Measurements from ENCODE around the gene FAM221B. TPM values are rescaled to one million over a fixed set of nuclear protein-coding genes. Genes with fewer than 3 reads are reported as not detected.

Gene FAM221B
- total RNA-seq, 4 donors from 2014 or later: not detected

GRCh38 chr9:35771534-35771933 lies 57.0 kb downstream of the FAM221B start:
- ATAC-seq (ENCODE audit: low FRiP score) (no peak), DNase-seq (ENCODE audit: low spot score) (no peak)
- no peak for TF ChIP-seq CTCF (IDR thresholded peaks at IDR 0.05)

DNA sequence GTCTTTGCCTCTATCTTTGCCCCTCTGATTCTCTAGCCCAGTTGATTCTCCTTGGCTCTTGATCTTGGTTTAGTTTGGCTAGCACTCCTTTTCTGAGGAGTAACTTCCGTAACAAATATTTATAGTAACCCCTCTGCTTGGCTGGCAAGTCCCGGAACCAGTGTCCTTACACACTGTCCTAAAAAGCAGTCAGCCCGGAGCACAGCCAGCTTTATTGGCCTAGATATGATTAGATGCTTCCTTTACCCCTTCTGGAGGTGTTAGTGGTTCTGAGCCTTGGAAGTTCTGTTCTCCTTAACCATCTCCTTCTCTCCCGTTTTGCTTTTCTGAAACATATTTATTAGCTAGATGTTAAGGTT lies 57.5 kb downstream of the FAM221B start:
- no peak for DNase-seq (ENCODE audit: low spot score)

DNA sequence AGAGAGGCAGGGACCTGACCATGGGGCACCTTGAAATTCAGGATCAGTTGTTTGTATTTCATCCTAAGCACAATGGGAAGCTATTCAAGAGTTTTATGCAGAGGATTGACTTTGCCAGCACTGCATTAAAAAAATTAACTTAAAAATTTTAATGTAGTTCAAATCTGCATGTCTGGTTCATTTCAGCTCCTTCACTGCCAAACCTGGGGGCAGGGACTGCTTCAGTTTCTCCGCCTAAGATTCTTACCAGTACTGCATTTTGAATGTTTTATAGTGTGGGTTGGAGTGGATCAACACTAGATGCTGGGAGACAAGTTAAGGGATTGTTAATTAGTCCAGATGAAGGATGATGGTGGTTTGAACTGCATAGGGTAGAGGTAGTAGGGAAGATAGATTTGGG lies 58.8 kb downstream of the FAM221B start:
- no peak for DNase-seq (ENCODE audit: low spot score)
- no peak for TF ChIP-seq CTCF (IDR thresholded peaks at IDR 0.05)
- ATAC-seq (ENCODE audit: low FRiP score): no peak

More for the DNA sequence above, 57.5 kb downstream of the FAM221B start:
- TF ChIP-seq CTCF (IDR thresholded peaks at IDR 0.05): no peak
- ATAC-seq (ENCODE audit: low FRiP score): peak; percentile 65

DNA sequence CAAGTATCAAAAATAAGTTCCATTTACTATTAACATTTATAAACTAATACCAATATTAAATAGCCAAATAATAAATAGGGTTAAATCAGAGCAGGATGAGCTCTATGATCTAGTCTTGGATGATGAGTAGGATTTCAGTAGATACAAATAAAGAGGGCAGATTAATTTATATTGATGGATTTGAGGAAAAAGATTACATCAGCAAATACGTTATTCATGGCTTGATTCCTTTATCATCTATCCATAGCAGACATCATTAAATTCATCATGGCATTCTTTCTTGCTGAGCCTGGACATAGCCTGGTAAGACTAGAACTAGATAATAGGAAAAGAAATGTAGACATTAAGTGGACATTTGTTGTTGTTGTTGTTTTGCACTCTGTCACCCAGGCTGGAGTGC lies 61.1 kb downstream of the FAM221B start:
- ATAC-seq (ENCODE audit: low FRiP score) (no peak), DNase-seq (ENCODE audit: low spot score) (no peak)
- TF ChIP-seq CTCF (IDR thresholded peaks at IDR 0.05): no peak

DNA sequence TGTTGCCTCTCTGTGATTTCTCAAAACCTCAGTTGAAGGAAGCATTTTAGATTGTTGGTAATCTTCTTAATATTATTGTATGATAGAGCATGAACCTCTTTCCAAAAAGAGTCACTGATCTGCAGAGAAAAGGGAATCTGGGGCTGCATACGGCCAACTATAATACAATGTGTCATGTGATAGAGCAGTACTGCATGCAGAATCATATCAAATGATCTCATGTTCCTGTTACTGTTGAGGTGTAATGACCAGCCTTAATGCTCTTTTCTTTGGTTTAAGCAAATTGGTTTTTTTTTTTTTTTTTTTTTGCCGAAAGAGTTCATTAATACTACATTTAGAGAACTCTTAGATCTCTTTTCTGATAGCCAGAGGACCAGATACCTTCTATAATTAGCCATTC lies 61.5 kb downstream of the FAM221B start:
- no peak for DNase-seq (ENCODE audit: low spot score)
- no peak for ATAC-seq (ENCODE audit: low FRiP score)
- no peak for TF ChIP-seq CTCF (IDR thresholded peaks at IDR 0.05)

Small RNA genes lying within 50 kb of the gene (small RNA-seq; reads per million reads assigned to genes)
- not detected for gene HINT2

Other genes with a start within 250 kb of the FAM221B start
- gene TESK1, start 223.5 kb downstream of the FAM221B start, total RNA-seq: 10 to 100 TPM; 29.6 to 53.0 (median 36.5) TPM
- 10 to 100 TPM in 1 of 4 donors, 1 to 10 TPM in 3; 1.6 to 15.5 (median 4.9) TPM for gene CD72, start 210.3 kb downstream of the FAM221B start, total RNA-seq
- gene SIT1, start 177.8 kb downstream of the FAM221B start, total RNA-seq: 1 to 10 TPM in 3 of 4 donors, under 1 TPM in 1; 0.74 to 5.2 (median 1.1) TPM
- 1,000 to 10,000 TPM in 3 of 4 donors, 100 to 1,000 TPM in 1; 841 to 3,200 (median 2,180) TPM for gene RMRP, start 170.7 kb downstream of the FAM221B start, total RNA-seq
- gene CCDC107, start 170.4 kb downstream of the FAM221B start, total RNA-seq: 100 to 1,000 TPM in 1 of 4 donors, 10 to 100 TPM in 3; 35.8 to 108 (median 52.5) TPM
- 1 to 10 TPM in 1 of 4 donors, under 1 TPM in 2, not detected in 1; 0.36 to 2.8 (median 0.65) TPM for gene ARHGEF39, start 163.5 kb downstream of the FAM221B start, total RNA-seq
- 10 to 100 TPM in 1 of 4 donors, 1 to 10 TPM in 1, under 1 TPM in 1, not detected in 1; 0.82 to 35.4 (median 2.0) TPM for gene CA9, start 154.8 kb downstream of the FAM221B start, total RNA-seq
- gene TPM2, start 138.8 kb downstream of the FAM221B start, total RNA-seq: 100 to 1,000 TPM; 150 to 301 (median 237) TPM
- gene TLN1, start 96.5 kb downstream of the FAM221B start, total RNA-seq: 100 to 1,000 TPM; 301 to 553 (median 412) TPM
- 10 to 100 TPM; 43.2 to 48.3 (median 45.8) TPM for gene CREB3, start 96.1 kb downstream of the FAM221B start, total RNA-seq
- gene GBA2, start 79.5 kb downstream of the FAM221B start, total RNA-seq: 10 to 100 TPM; 33.7 to 94.7 (median 57.9) TPM
- 10 to 100 TPM; 12.7 to 19.2 (median 17.5) TPM for gene RGP1, start 79.4 kb downstream of the FAM221B start, total RNA-seq
- gene MSMP, start 74.5 kb downstream of the FAM221B start, total RNA-seq: not detected
- 10 to 100 TPM; 13.7 to 28.2 (median 24.3) TPM for gene NPR2, start 37.1 kb downstream of the FAM221B start, total RNA-seq
- gene SPAG8, start 16.5 kb downstream of the FAM221B start, total RNA-seq: 1 to 10 TPM in 2 of 4 donors, under 1 TPM in 1, not detected in 1; 0.65 to 2.8 (median 2.0) TPM
- gene HINT2, start 13.7 kb downstream of the FAM221B start, total RNA-seq: 10 to 100 TPM; 19.8 to 49.7 (median 40.6) TPM
- 10 to 100 TPM in 1 of 4 donors, 1 to 10 TPM in 3; 2.7 to 13.2 (median 4.6) TPM for gene TMEM8B, start 496 bp upstream of the FAM221B start, total RNA-seq
- not detected for gene OR13J1, start 41.7 kb upstream of the FAM221B start, total RNA-seq
- gene HRCT1, start 77.5 kb upstream of the FAM221B start, total RNA-seq: 10 to 100 TPM in 2 of 4 donors, 1 to 10 TPM in 2; 5.1 to 17.5 (median 11.3) TPM
- 10 to 100 TPM in 3 of 4 donors, 1 to 10 TPM in 1; 5.6 to 70.1 (median 18.4) TPM for gene SPAAR, start 80.8 kb upstream of the FAM221B start, total RNA-seq
- gene OR2S2, start 129.4 kb upstream of the FAM221B start, total RNA-seq: not detected
- gene RECK, start 208.2 kb upstream of the FAM221B start, total RNA-seq: 10 to 100 TPM; 15.0 to 27.7 (median 21.7) TPM

All from omental fat pad (tissue), 4 donors.